ENCODE measurements around the gene SLC22A31. TPM values are rescaled to one million over a fixed set of nuclear protein-coding genes. Genes with fewer than 3 reads are reported as not detected.

The SLC22A31 gene
- total RNA-seq, 1 experiment from 2014 or later: 8.4 TPM

GRCh38 chr16:89224665-89225064 lies 24.3 kb upstream of the SLC22A31 start:
- POLR2A ChIA-PET (ENCODE audit: unreplicated experiment): no interaction called here
- Histone ChIP-seq H3K9me2 (replicated peaks; ENCODE audit: low read length) (no peaks in the 10 kb centered on the region), H3K4me1 (ENCODE audit: insufficient read depth, low read length) (no peaks in the 10 kb centered on the region), H4K20me1 (ENCODE audit: low read length) (no peaks in the 10 kb centered on the region), H3K4me2 (ENCODE audit: low read length) (no peak overlapping the region), H3K4me3 (ENCODE audit: low read length) (no peak overlapping the region), H3K27ac (ENCODE audit: low read length) (no peak overlapping the region), H3K27me3 (ENCODE audit: low read length) (no peaks in the 10 kb centered on the region), H3K9me3 (ENCODE audit: low read length) (peaks cover 4% of the 10 kb centered on the region; the same call in 1 of the 2 replicates), H3K9ac (ENCODE audit: low read length) (no peak overlapping the region), H3K79me2 (ENCODE audit: low read length) (peaks cover 4% of the 10 kb centered on the region; the same call in 1 of the 2 replicates), H3K36me3 (ENCODE audit: low read depth, low read length) (peaks cover 47% of the 10 kb centered on the region), H2AFZ (ENCODE audit: low read length) (no peak overlapping the region), H3F3A (ENCODE audit: low read length, unreplicated experiment) (no peaks in the 10 kb centered on the region)
- no peak for DNase-seq
- no peak for ATAC-seq
- intact Hi-C loops (cut with micrococcal nuclease): no loop called here
- no peak for TF ChIP-seq CTCF (conservative IDR thresholded peaks at IDR 0.05; ENCODE audit: low read depth, low read length)
- TF ChIP-seq EZH2 (IDR thresholded peaks at IDR 0.05; ENCODE audit: low read length, unreplicated experiment): no peak
- TF ChIP-seq EZH2phosphoT487 (IDR thresholded peaks at IDR 0.05; ENCODE audit: borderline replicate concordance, low read length): no peak
- no TSS peak for BruUV-seq (replicated peaks)
- CTCF ChIA-PET: no interaction called here

GRCh38 chr16:89222931-89223330 lies 22.6 kb upstream of the SLC22A31 start:
- no peak overlapping the region for H3K9ac ChIP-seq (ENCODE audit: low read length)
- no peak overlapping the region for H3K4me3 ChIP-seq (ENCODE audit: low read length)
- no peaks in the 10 kb centered on the region for H3K4me1 ChIP-seq (ENCODE audit: insufficient read depth, low read length)
- H3K9me3 ChIP-seq (ENCODE audit: low read length): no peaks in the 10 kb centered on the region; the same call in 1 of the 2 replicates
- H3K79me2 ChIP-seq (ENCODE audit: low read length): peaks cover 18% of the 10 kb centered on the region
- H3K36me3 ChIP-seq (ENCODE audit: low read depth, low read length): peaks cover 34% of the 10 kb centered on the region
- ChIA-PET POLR2A (ENCODE audit: unreplicated experiment) (no interaction called here), CTCF (no interaction called here)
- H3K9me2 ChIP-seq (replicated peaks; ENCODE audit: low read length): no peaks in the 10 kb centered on the region
- intact Hi-C loops (cut with micrococcal nuclease): no loop called here
- H3K4me2 ChIP-seq (ENCODE audit: low read length): no peak overlapping the region
- no peaks in the 10 kb centered on the region for H4K20me1 ChIP-seq (ENCODE audit: low read length)
- no TSS peak for BruUV-seq (replicated peaks)
- ATAC-seq: no peak
- no peak overlapping the region for H3K27ac ChIP-seq (ENCODE audit: low read length)
- H3K27me3 ChIP-seq (ENCODE audit: low read length): no peaks in the 10 kb centered on the region
- no peaks in the 10 kb centered on the region for H3F3A ChIP-seq (ENCODE audit: low read length, unreplicated experiment)
- no peak overlapping the region for H2AFZ ChIP-seq (ENCODE audit: low read length)
- TF ChIP-seq EZH2phosphoT487 (IDR thresholded peaks at IDR 0.05; ENCODE audit: borderline replicate concordance, low read length) (no peak), CTCF (conservative IDR thresholded peaks at IDR 0.05; ENCODE audit: low read depth, low read length) (no peak), EZH2 (IDR thresholded peaks at IDR 0.05; ENCODE audit: low read length, unreplicated experiment) (no peak)
- DNase-seq: no peak

GRCh38 chr16:89221604-89222003 lies 21.3 kb upstream of the SLC22A31 start:
- Histone ChIP-seq H3K9me2 (replicated peaks; ENCODE audit: low read length) (no peaks in the 10 kb centered on the region), H3K36me3 (ENCODE audit: low read depth, low read length) (peaks cover 21% of the 10 kb centered on the region), H3K27me3 (ENCODE audit: low read length) (no peaks in the 10 kb centered on the region), H3F3A (ENCODE audit: low read length, unreplicated experiment) (no peaks in the 10 kb centered on the region), H3K4me2 (ENCODE audit: low read length) (no peak overlapping the region), H3K27ac (ENCODE audit: low read length) (no peak overlapping the region), H3K9me3 (ENCODE audit: low read length) (no peaks in the 10 kb centered on the region), H2AFZ (ENCODE audit: low read length) (no peak overlapping the region), H4K20me1 (ENCODE audit: low read length) (no peaks in the 10 kb centered on the region), H3K9ac (ENCODE audit: low read length) (no peak overlapping the region), H3K4me3 (ENCODE audit: low read length) (no peak overlapping the region), H3K4me1 (ENCODE audit: insufficient read depth, low read length) (0 out of 2 replicates have a peak, but pooled peaks cover 3% of the 10 kb centered on the region), H3K79me2 (ENCODE audit: low read length) (peaks cover 26% of the 10 kb centered on the region)
- no peak for ATAC-seq
- intact Hi-C loops (cut with micrococcal nuclease): no loop called here
- POLR2A ChIA-PET (ENCODE audit: unreplicated experiment): no interaction called here
- CTCF ChIA-PET: no interaction called here
- DNase-seq: no peak
- no peak for TF ChIP-seq EZH2 (IDR thresholded peaks at IDR 0.05; ENCODE audit: low read length, unreplicated experiment)
- no TSS peak for BruUV-seq (replicated peaks)
